Thoracic aorta (tissue), 2 donors: ENCODE data around the gene CHCHD4. TPM values are rescaled to one million over a fixed set of nuclear protein-coding genes. Genes with fewer than 3 reads are reported as not detected.
"Not testable (repeated sequence)": the region's sequence is repeated elsewhere in the genome, so short reads cannot be mapped to it uniquely, and the experiment has no call there.

Source experiments
- ATAC-seq: fragments of 150-250 bp; one replicate; pipeline ENCODE4 v1.8.0; 2017; ENCODE audit warnings: low read depth; ENCODE audit not compliant: insufficient number of reproducible peaks, low FRiP score
- DNase-seq: peaks from one replicate; pipeline ENCODE4 v3.0.0-alpha.2; 2020; ENCODE audit warnings: low spot score
- H3K27ac ChIP-seq, 2 donors: fragments of 200-600 bp; sonication (generic); 1 replicate in 1 of 2; 2 replicates in 1 of 2; pipeline ENCODE4 v1.5.1; 2016; ENCODE audit warnings: mild to moderate bottlenecking in 2 of 2, moderate library complexity in 2 of 2
- H3K27me3 ChIP-seq: fragments of 200-600 bp; sonication (generic); replicated peaks from 2 replicates; pipeline ENCODE4 v1.6.0; 2016; ENCODE audit warnings: mild to moderate bottlenecking; ENCODE audit not compliant: insufficient read depth
- H3K36me3 ChIP-seq: fragments of 200-600 bp; sonication (generic); one replicate; pipeline ENCODE4 v1.5.1; 2016
- H3K4me1 ChIP-seq, 2 donors: fragments of 200-600 bp; sonication (generic); 1 replicate in 1 of 2; 2 replicates in 1 of 2; pipeline versions ENCODE4 v1.5.1 to v1.6.0; 2016; ENCODE audit warnings: low read depth in 2 of 2, mild to moderate bottlenecking in 1 of 2; ENCODE audit not compliant: control insufficient read depth in 1 of 2
- H3K4me3 ChIP-seq: fragments of 200-600 bp; sonication (generic); 2 replicates; pipeline ENCODE4 v1.5.1; 2016; ENCODE audit warnings: mild to moderate bottlenecking
- H3K9me3 ChIP-seq: fragments of 200-600 bp; sonication (generic); 2 replicates; pipeline ENCODE4 v1.5.1; 2016
- CTCF ChIP-seq: fragments of 200-600 bp; sonication (generic); IDR thresholded peaks from one replicate; pipeline ENCODE4 v1.5.1; 2019; ENCODE audit warnings: antibody characterized with exemption
- total RNA-seq, 2 donors: library from RNA; depleted of rRNA; stranded (reverse); fragments of >200 nt; gene quantifications; one replicate each; pipeline versions ENCODE4 v1.1.0 to v1.2.3, GENCODE V29; 2016

Gene CHCHD4
- total RNA-seq, 2 donors from 2014 or later: 6.6 to 7.5 TPM

GRCh38 chr3:14124223-14124614 is 451 bp downstream of the CHCHD4 start:
- H3K4me1 ChIP-seq: peaks cover 19 to 36% of the 10 kb centered on the region in 2 donors
- peaks cover 6% of the 10 kb centered on the region for H3K36me3 ChIP-seq
- no peaks in the 10 kb centered on the region for H3K27me3 ChIP-seq
- H3K9me3 ChIP-seq: no peaks in the 10 kb centered on the region
- H3K4me3 ChIP-seq: peak overlapping the region; percentile 95
- H3K27ac ChIP-seq: peak overlapping the region; percentile 96 to 97
- ATAC-seq: no peak
- TF ChIP-seq CTCF: no peak
- no peak for DNase-seq

GRCh38 chr3:14123308-14124222 is 1.1 kb downstream of the CHCHD4 start:
- H3K9me3 ChIP-seq: no peaks in the 10 kb centered on the region
- H3K36me3 ChIP-seq: peaks cover under 1% of the 10 kb centered on the region
- H3K27me3 ChIP-seq: no peaks in the 10 kb centered on the region
- TF ChIP-seq CTCF: no peak
- ATAC-seq: no peak
- peaks cover 19 to 40% of the 10 kb centered on the region in 2 donors for H3K4me1 ChIP-seq
- H3K4me3 ChIP-seq: peak overlapping the region; percentile 95
- no peak for DNase-seq
- peak overlapping the region in 1 of 2 donors; percentile 96 for H3K27ac ChIP-seq

GRCh38 chr3:14122301-14122700 is 2.4 kb downstream of the CHCHD4 start:
- no peak for TF ChIP-seq CTCF
- no peak for DNase-seq
- H3K4me1 ChIP-seq: peaks cover 15 to 36% of the 10 kb centered on the region in 2 donors
- H3K27me3 ChIP-seq: no peaks in the 10 kb centered on the region
- H3K27ac ChIP-seq: no peak overlapping the region
- H3K9me3 ChIP-seq: no peaks in the 10 kb centered on the region
- H3K36me3 ChIP-seq: no peaks in the 10 kb centered on the region
- no peak overlapping the region for H3K4me3 ChIP-seq
- no peak for ATAC-seq

GRCh38 chr3:14121859-14122258 is 2.8 kb downstream of the CHCHD4 start:
- no peaks in the 10 kb centered on the region for H3K27me3 ChIP-seq

GRCh38 chr3:14120921-14121448 is 3.7 kb downstream of the CHCHD4 start:
- not testable (repeated sequence) for H3K9me3 ChIP-seq, H3K27ac ChIP-seq, ATAC-seq, H3K27me3 ChIP-seq, DNase-seq, H3K4me3 ChIP-seq, H3K36me3 ChIP-seq
- H3K4me1 ChIP-seq: peaks cover 6 to 23% of the 10 kb centered on the region in 2 donors

More at GRCh38 chr3:14121859-14122258, 2.8 kb downstream of the CHCHD4 start:
- no peaks in the 10 kb centered on the region for H3K9me3 ChIP-seq
- no peak for TF ChIP-seq CTCF
- ATAC-seq (no peak), DNase-seq (no peak)
- peaks cover 10 to 32% of the 10 kb centered on the region in 2 donors for H3K4me1 ChIP-seq
- no peaks in the 10 kb centered on the region for H3K36me3 ChIP-seq
- H3K27ac ChIP-seq: no peak overlapping the region
- H3K4me3 ChIP-seq: no peak overlapping the region
